ENCODE measurements around the gene PELI3.
"Not testable (repeated sequence)": the region's sequence is repeated elsewhere in the genome, so short reads cannot be mapped to it uniquely, and the experiment has no call there.

PELI3 gene

GRCh38 chr11:66421492-66422205 is 45.1 kb upstream of the PELI3 start:
- H3K4me3 ChIP-seq (replicated peaks; ENCODE audit: low read depth, low read length): no peak overlapping the region
- no peak for TF ChIP-seq CTCF (IDR thresholded peaks at IDR 0.05; ENCODE audit: low read length, missing control alignments)
- DNase-seq (ENCODE audit: low read depth): peak; percentile 91

DNA sequence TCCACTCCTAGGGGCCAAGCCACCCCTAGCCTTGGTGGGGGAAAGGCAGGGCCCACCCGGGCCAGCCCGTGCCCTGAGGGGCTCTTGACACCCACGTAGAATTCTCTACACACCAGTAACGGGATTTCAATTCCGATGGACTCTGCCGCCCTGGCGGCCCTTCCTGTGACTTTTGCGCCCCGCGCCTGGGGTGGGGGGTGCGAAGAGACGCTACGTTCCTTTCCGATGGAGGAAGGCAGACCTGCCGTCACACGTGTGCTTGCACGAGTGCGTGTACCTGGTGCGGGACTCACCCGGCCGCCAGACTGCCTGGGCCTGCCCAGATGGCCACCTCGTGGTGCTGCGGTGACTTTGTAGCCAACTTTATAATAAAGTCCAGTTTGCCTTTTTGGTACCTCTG is 40.4 kb upstream of the PELI3 start:
- no peak for TF ChIP-seq CTCF (IDR thresholded peaks at IDR 0.05; ENCODE audit: low read length, missing control alignments)
- no peak for DNase-seq (ENCODE audit: low read depth)
- H3K4me3 ChIP-seq (replicated peaks; ENCODE audit: low read depth, low read length): no peak overlapping the region

DNA sequence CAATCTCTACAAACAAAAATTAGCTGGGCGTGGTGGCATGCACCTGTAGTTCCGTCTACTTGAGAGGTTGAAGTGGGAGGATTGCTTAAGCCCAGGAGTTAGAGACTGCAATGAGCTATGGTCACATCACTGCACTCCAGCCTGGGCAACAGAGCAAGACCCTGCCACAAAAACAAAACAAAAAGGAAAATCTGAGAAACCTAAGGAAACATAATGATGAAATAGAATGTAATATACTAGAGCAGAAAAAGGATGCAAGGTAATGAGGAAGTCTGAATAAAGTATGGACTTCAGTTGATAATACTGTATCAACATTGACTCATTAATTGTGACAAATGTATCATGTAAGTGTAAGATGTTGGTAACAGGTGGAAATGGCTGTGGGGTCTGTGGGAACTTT is 37.8 kb upstream of the PELI3 start:
- no peak for DNase-seq (ENCODE audit: low read depth)
- no peak overlapping the region for H3K4me3 ChIP-seq (replicated peaks; ENCODE audit: low read depth, low read length)
- TF ChIP-seq CTCF (IDR thresholded peaks at IDR 0.05; ENCODE audit: low read length, missing control alignments): no peak

DNA sequence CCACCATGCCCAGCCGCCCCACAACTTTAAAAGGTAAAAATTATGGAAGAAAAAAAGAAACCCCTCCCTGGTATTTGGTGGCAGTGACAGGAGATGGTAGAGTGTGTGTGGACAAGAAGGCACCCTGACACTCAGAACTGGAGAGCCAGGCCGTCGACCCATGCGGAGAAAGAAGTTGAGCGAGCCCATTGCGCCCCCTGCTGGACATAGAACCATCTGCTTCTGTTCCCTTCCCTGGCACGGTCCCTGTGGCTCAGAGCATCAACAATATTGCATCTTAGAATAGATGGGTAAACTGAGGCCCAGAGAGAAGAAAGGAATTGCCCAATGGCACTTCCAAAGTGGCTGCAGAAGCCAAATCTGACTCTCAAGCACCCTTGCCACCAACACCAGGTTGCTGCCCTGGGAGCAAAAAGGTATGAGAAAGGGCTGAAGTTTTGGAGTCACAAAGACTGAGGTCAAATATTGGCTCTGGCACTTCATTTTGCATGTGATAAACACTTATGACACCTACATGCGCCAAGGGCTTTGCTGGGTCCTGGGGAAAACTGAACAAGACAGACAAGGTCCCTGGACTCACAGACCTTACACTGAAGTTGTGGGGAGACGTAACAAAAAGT is 36.6 kb upstream of the PELI3 start:
- TF ChIP-seq CTCF (IDR thresholded peaks at IDR 0.05; ENCODE audit: low read length, missing control alignments): peak; percentile 84

DNA sequence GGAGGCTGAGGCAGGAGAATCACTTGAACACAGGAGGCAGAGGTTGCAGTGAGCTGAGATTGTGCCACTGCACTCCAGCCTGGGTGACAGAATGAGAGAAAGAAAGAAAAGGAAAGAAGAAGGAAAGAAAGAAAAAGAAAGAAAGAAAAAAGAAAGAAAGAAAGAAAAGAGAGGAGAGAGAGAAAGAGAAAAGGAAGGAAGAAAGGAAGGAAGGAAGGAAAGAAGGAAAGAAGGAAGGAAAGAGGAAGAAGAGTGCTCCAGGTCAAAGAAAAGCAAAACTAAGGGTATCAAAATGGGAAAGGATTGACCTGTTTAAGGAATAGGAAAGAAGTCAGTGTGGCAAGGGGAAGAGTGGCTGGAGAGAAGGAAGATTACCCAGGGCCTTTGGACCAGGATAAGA is 35.4 kb upstream of the PELI3 start:
- not testable (repeated sequence) for DNase-seq (ENCODE audit: low read depth); H3K4me3 ChIP-seq (replicated peaks; ENCODE audit: low read depth, low read length)

More for the DNA sequence above, 36.6 kb upstream of the PELI3 start:
- peak; percentile 81 for DNase-seq (ENCODE audit: low read depth)
- no peak overlapping the region for H3K4me3 ChIP-seq (replicated peaks; ENCODE audit: low read depth, low read length)

GRCh38 chr11:66431871-66432329 is 34.8 kb upstream of the PELI3 start:
- H3K4me3 ChIP-seq (replicated peaks; ENCODE audit: low read depth, low read length); DNase-seq (ENCODE audit: low read depth): not testable (repeated sequence)

DNA sequence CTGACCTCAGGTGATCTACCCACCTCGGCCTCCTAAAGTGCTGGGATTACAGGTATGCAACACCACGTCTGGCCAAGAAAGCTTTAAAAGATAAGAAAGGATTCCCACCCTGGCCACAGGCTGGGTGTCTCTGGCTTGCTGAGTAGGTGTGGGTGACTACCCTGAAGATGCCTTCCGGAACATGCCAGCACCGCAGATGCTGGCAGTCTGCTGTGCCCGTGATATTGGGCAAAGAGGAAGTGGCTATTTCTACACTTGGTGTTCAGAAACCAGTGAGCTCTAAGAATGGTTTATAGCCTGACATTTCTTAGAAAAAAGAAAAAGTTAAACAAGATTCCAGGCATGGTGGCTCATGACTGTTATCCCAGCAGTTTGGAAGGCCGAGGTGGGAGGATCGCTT is 34.1 kb upstream of the PELI3 start:
- H3K4me3 ChIP-seq (replicated peaks; ENCODE audit: low read depth, low read length): no peak overlapping the region
- DNase-seq (ENCODE audit: low read depth): no peak
- no peak for TF ChIP-seq CTCF (IDR thresholded peaks at IDR 0.05; ENCODE audit: low read length, missing control alignments)

- peak overlapping the region; percentile 66 for H3K4me3 ChIP-seq (replicated peaks; ENCODE audit: low read depth, low read length)
- no peak for TF ChIP-seq CTCF (IDR thresholded peaks at IDR 0.05; ENCODE audit: low read length, missing control alignments)
- no peak for DNase-seq (ENCODE audit: low read depth)
Measured at GRCh38 chr11:66437979-66438503, 28.7 kb upstream of the PELI3 start.
